ENCODE measurements around the gene CST4.

DNA sequence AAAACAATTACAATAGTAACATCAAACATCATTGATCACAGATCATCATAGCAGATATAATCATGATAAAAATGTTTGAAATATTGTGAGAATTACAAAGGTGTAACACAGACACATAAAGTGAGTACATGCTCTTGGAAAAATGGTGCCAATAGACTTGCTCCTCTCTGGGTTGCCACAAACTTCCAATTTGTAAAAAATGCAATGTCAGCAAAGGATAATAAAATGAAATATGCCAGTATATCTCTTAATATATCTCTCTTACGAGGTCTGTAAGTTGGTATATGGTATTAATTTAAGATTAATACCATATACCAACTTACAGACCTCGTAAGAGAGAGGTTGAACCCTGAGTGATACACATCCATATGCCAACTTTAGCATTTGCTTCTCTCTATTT lies 37.7 kb downstream of the CST4 start:
- TF ChIP-seq, protein P1, sequence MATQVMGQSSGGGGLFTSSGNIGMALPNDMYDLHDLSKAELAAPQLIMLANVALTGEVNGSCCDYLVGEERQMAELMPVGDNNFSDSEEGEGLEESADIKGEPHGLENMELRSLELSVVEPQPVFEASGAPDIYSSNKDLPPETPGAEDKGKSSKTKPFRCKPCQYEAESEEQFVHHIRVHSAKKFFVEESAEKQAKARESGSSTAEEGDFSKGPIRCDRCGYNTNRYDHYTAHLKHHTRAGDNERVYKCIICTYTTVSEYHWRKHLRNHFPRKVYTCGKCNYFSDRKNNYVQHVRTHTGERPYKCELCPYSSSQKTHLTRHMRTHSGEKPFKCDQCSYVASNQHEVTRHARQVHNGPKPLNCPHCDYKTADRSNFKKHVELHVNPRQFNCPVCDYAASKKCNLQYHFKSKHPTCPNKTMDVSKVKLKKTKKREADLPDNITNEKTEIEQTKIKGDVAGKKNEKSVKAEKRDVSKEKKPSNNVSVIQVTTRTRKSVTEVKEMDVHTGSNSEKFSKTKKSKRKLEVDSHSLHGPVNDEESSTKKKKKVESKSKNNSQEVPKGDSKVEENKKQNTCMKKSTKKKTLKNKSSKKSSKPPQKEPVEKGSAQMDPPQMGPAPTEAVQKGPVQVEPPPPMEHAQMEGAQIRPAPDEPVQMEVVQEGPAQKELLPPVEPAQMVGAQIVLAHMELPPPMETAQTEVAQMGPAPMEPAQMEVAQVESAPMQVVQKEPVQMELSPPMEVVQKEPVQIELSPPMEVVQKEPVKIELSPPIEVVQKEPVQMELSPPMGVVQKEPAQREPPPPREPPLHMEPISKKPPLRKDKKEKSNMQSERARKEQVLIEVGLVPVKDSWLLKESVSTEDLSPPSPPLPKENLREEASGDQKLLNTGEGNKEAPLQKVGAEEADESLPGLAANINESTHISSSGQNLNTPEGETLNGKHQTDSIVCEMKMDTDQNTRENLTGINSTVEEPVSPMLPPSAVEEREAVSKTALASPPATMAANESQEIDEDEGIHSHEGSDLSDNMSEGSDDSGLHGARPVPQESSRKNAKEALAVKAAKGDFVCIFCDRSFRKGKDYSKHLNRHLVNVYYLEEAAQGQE (IDR thresholded peaks at IDR 0.05; ENCODE audit: low read depth, low read length) = no peak
- TF ChIP-seq EP300 (IDR thresholded peaks at IDR 0.05; ENCODE audit: borderline replicate concordance in 1 of 2, control insufficient read depth in 1 of 2, low read depth in 2 of 2, low read length in 2 of 2) = no peak
- no peak for TF ChIP-seq NBN (IDR thresholded peaks at IDR 0.05)
- TF ChIP-seq TBL1XR1 (IDR thresholded peaks at IDR 0.05; ENCODE audit: low read depth, low read length) = no peak
- no peak for TF ChIP-seq CTCF (IDR thresholded peaks at IDR 0.05 in 2 of 3, conservative IDR thresholded peaks at IDR 0.05 in 1 of 3; ENCODE audit: control insufficient read depth in 2 of 3, extremely low read depth in 1 of 3, insufficient read depth in 1 of 3, low read depth in 3 of 3, low read length in 3 of 3)
- TF ChIP-seq POLR2AphosphoS5 (IDR thresholded peaks at IDR 0.05; ENCODE audit: low read length) = no peak
- no peak for TF ChIP-seq CREB1 (IDR thresholded peaks at IDR 0.05; ENCODE audit: low read depth)
- TF ChIP-seq ZZZ3 (IDR thresholded peaks at IDR 0.05; ENCODE audit: control insufficient read depth, insufficient read length, low read depth) = no peak
- no peak for TF ChIP-seq SIN3A (IDR thresholded peaks at IDR 0.05; ENCODE audit: low read depth, low read length)
- no peak for TF ChIP-seq BHLHE40 (IDR thresholded peaks at IDR 0.05; ENCODE audit: borderline replicate concordance in 1 of 2, low read depth in 2 of 2, low read length in 1 of 2)
- TF ChIP-seq, protein P2, sequence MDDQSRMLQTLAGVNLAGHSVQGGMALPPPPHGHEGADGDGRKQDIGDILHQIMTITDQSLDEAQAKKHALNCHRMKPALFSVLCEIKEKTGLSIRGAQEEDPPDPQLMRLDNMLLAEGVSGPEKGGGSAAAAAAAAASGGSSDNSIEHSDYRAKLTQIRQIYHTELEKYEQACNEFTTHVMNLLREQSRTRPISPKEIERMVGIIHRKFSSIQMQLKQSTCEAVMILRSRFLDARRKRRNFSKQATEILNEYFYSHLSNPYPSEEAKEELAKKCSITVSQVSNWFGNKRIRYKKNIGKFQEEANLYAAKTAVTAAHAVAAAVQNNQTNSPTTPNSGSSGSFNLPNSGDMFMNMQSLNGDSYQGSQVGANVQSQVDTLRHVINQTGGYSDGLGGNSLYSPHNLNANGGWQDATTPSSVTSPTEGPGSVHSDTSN (IDR thresholded peaks at IDR 0.05; ENCODE audit: insufficient replicate concordance, low read depth, low read length) = no peak

Measured in GM12878 (cell line).